Stimulated activated CD8-positive, alpha-beta memory T cell treated with anti-CD3 and anti-CD28 coated beads, Interleukin-15, amount 100 ng/mL, for 48 hours (primary cell): ENCODE measurements around the gene UCN2.
A peak's percentile ranks its signal among the peaks of the same experiment; 100 is the strongest.
"Not testable (repeated sequence)": the region's sequence is repeated elsewhere in the genome, so short reads cannot be mapped to it uniquely, and the experiment has no call there.

Experiments used
- DNase-seq, 2 donors: peaks; one replicate each; pipeline ENCODE4 v3.0.0-alpha.2; 2020; ENCODE audit warnings: low read depth in 2 of 2

Gene UCN2

DNA sequence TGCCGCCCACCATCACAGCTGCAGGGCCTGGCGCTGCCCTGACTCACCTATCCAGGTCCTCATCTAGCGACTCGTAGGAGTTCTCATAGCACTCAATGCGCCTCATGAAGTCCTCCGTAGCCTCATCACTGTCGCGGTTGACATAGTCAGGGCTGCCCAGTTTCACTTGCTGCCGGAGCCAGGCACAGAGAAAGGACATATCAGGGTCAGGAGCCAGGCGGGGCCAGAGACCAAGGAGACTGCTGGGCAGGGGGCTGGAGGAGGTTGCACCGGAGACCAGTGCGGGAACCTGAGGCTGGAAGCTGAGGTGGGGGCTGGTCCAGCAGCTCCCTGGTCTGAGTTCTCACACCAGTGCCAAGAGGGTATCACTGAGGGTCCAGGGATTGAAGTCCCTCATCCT, 25.1 kb downstream of the UCN2 start:
- no peak for DNase-seq

DNA sequence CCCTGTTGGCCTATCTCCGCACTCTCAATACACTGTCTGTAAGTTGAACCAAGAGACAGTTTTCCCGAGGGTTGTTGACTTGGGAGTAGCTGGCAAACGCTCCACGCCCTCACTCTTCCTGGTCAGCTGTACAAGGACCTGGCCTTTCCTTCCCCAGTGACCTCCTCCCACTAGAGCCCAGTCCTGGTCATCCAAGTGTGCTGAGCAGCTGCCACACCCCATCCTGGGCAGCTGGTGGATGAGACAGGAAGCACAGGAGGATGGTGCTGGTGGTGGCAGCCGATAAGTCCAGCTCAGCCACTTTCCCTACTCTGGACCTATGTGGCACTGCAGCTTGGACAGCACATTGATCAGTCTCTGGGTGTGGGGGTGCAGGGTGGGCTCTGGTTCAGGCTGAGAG, 26.8 kb downstream of the UCN2 start:
- no peak for DNase-seq

DNA sequence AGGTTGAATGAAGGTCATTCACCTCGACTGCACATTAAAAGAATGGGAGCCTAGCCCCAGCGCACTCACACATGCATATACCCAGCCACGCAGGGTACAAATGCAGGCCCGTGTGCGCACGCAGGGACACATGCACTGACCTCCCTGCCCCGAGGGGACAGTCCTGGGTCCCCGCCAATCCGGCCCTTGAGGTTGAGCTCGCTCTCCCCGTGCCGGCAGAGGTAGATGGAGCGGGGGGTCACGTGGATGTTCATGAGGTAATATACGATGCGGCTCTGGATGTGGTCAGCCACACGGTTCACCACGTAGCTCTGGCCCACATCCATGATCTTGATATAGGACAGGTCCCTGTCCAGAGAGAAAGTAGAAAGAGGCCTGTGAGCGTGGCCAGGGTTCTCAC, 27.5 kb downstream of the UCN2 start:
- no peak for DNase-seq

DNA sequence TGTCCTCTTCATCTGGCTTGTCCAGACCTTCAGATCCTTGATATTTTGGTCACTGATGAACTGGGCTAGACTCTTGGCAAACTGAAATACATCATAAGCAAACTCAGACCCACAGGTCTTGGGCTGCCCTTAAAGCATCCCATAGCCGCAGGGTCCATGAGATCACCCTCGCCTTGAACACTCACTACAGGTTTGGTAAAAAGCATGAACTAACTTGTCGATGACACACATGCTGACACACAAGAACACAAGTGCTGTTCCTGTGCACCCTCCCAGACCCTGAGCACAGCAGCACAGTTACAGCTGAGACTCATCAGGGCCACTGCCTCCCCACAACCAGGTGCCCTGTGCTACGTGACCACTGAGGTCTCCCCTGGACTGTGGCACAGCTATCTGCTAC, 28.0 kb downstream of the UCN2 start:
- no peak for DNase-seq

DNA sequence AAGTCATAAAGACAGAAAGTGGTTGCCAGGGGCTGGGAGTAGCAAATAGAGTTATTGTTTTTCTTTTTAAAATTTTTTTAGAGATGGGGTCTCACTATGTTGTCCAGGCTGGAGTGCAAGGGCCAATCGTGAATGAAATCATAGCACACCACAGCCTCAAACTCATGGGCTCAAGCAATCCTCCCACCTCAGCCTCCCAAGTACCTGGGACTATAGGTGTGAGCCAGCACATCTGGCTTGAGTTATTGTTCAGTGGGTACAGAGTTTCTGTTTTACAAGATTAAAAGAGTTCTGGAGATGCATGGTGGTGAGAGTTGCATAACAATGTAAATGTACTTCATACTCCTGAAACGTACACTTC, 30.6 kb downstream of the UCN2 start:
- no peak for DNase-seq

DNA sequence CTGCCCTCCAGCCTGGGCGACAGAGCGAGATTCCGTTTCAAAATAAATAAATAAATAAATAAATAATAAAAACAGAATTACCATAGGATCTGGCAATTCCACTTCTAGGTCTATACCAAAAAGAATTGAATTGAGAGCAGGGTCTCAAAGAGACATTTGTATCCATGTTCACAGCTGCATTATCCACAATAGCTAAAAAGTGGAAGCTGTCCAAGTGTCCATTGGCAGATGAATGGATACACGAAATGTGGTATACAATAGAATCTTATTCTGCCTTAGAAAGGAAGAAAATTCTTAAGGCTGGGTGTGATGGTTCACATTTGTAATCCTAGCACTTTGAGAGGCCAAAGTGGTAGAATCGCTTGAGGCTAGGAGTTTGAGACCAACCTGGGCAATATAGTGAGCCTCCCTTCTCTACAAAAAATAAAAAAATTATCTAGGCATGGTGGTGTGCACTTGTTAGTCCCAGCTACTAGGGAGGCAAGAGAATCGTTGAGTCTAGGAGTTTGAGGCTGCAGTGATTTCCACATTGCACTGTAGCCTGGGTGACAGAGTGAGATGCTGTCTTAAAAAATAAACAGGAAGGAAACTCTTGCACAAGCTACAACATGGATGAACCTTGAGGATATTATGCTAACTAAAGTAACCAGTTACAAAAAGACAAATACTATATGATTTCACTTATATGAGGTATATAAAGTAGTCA, 31.2 kb downstream of the UCN2 start:
- no peak for DNase-seq

DNA sequence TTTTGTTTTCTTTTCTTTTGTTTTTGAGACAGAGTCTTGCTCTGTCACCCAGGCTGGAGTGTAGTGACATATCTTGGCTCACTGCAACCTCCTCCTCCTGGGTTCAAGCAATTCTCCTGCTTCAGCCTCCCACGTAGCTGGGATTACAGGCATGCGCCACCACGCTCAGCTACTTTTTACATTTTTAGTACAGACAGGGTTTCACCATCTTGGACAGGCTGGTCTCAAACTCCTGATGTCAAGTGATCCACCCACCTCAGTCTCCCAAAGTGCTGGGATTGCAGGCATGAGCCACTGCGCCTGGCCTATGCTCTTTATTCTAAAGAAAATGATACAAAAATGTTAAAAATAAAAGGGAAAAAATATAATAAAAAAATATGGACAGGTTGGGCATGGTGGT, 32.9 kb downstream of the UCN2 start:
- DNase-seq, result not testable (repeated sequence)

DNA sequence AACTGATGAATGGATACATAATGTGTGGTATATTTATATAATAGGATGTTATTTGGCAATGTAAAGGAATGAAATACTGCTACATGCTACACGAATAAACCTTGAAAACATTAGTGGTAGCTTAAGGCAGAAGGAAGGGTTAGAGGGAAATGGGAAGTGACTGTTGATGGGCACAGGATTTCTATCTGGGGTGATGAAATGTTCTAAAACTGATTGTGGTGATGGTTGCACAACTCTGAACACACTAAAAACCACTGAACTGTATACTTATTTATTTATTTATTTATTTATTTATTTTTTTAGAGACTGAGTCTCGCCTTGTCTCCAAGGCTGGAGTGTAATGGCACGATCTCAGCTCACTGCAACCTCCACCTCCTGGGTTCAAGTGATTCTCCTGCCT, 34.8 kb downstream of the UCN2 start:
- DNase-seq, result no peak

DNA sequence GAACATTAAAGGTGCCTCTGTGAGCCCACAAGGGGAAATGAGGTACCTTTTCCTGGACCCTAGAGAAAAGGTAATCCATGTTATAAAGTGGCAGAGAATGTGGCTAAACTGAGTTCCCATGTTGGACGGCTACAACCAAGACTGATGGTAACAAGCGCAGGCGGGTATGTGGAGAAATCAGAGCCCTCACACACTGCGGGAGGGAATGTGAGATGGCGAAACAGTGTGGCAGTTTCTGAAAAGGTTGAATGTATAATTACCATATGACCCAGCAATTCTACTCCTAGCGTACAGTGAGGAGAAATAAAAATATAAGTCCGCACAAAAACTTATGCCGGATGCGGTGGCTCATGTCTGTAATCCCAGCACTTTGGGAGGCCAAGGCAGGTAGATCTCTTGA, 35.5 kb downstream of the UCN2 start:
- no peak for DNase-seq

DNA sequence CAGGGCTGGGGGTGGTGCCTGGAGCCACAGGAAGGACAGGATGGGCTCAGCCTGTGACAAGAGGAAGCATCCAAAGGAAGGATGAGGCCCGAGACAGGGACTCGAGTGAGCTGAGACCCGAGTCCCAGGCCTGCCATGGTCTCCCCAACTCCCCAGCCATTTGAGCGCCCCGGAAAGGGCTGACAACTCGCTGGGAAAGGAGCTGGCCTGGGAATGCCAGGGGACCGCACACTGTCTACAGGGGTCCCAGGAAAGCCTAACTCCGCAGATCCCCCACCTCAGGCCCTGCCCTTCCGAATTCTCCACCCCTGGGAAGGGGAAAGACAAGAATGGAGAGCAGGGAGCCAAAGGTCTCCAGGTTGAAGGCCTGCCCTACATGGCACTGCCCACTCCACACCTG, 38.6 kb downstream of the UCN2 start:
- DNase-seq, result no peak

DNA sequence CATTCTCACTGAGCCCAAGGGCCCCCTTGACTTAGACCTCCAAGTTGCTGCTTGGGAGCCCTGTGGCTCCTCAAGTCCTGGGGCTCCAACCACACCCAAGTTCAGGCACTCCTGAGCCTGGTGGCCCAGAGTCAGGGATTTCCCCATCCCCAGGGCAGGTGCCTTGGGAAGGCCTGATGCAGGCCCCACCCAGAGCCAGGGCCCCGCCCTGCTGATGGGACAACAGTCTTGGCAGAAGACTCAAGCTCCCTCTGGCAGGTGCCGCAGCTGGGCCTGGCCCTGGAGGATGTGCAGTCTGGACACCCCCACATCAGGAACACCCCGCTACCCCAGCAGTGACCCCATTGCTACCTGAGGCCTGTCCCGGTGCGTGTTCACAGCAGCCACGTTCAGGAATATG, 41.9 kb downstream of the UCN2 start:
- no peak for DNase-seq

DNA sequence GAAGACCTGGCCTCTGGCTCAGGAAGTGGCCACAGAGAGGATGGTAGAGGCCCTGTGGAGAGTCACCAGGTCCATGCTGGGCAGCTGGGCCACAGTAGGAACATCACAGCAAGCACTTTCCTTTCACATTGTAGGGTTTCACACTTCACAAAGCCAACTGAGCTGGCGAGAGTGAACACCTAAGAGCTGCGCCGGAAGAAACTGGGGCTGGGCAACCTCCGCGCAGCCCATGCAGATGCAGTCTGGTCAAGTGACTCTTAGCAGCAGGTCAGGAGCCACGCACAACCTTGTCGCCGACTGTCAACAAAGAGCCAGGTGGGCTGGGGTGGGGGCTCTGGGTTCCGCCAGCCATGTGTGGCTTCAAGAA, 44.3 kb downstream of the UCN2 start:
- DNase-seq, result no peak

DNA sequence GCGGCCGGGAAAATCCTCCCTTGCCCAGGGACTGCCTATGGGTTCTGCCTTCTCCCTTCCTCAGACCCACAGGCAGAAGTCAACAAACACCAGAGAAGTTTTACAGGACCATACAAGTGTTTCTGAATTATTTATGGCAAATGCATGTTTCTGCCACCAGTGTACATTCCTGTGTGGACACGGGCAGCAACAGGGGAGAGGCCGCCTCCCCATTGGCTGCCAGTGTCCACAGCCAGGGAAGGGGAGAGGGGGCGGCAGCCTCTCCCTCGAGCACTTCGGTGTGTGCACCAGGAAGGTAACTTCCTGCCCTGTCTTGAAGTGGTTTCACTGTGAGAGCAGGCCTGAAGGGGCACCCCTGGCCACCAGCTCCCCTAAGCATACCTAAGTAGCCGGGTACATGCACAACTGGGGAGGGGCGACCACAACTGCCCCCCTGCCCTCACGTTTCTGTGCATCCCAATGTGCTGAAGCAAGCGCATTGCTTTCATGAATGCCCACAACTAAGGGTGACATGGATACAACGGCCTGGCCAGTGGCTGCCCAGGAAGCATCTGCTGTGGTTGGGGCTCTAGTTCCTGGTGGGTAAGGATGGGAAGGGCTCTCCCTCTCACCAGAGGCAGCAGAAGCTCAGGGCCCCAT, 44.8 kb downstream of the UCN2 start:
- no peak for DNase-seq

DNA sequence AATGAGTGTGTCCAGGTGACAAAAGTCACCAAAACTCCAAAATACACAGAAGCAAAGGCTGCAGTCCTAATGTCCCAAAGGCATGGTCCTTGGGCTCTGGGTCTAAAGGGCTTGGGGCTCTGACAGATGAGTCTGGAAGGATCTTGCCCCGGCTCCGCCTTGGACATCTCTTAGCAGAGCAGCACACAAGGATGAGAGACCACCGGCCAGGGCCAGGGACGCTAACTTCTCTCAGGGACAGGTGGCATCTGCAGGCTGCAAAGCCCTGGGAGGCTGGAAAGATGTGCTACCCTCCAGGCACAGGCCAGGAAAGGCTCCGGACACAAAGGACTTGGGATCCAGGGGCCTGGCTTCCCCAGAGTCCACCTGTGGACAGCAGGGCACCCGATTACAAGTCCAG, 45.5 kb downstream of the UCN2 start:
- no peak for DNase-seq

DNA sequence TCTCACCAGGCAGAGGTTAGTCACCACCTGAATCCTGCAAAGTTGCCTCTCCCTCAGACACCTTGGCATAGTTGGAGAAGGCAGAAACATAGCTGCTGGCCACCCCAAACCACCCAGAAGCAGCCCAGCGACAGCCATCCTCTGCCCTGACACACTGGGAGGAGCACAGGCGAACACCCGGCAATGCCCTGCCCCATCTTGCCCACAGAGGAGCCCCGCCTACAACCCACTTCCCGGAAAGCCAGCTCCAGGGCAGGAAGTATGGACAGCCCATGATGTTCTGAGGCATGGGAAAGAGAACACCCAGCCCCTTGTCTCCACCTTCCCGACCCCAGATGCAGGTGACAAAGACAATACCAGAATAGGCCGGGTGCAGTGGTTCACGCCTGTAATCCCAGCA, 47.0 kb downstream of the UCN2 start:
- DNase-seq, result no peak

DNA sequence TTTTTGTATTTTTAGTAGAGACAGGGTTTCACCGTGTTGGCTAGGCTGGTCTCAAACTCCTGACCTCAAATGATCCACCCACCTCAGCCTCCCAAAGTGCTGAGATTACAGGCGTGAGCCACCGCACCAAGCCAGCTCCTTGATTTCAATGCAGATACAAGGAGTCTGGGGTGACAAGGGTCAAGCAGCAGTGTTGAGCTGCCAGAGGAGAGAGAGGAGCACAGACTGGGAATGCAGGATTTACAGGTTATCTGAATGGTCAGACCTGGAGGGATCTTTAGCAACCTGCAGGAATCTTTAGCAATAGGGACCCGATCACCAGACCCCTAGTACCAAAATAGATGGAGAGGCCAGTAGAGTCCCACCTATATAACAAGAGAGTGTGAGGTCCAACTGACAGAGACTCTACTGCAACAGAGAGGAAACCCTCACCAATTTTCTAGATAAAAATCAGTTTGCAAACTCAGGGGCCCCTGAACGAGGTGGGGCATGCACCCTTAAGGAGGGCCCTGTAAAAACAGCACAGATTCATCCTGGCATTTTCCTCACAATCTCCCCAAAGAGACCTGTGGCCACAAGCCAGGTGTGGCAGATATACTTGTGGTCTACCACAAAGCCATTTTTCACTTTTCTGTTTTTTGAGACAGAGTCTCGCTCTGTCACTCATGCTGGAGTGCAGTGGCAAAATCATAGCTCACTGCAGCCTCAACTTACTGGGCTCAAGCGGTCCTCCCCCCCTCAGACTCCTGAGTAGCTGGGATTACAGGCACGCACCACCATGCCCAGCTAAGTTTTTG, 49.0 kb downstream of the UCN2 start:
- DNase-seq, result peak in 1 of 2 donors; percentile 15
